ENCODE data around the gene IFT27. TPM values are rescaled to one million over a fixed set of nuclear protein-coding genes. Genes with fewer than 3 reads are reported as not detected.

Gene IFT27
- total and polyA plus RNA-seq, 2 experiments from 2014 or later = 28.5 to 63.5 TPM

DNA sequence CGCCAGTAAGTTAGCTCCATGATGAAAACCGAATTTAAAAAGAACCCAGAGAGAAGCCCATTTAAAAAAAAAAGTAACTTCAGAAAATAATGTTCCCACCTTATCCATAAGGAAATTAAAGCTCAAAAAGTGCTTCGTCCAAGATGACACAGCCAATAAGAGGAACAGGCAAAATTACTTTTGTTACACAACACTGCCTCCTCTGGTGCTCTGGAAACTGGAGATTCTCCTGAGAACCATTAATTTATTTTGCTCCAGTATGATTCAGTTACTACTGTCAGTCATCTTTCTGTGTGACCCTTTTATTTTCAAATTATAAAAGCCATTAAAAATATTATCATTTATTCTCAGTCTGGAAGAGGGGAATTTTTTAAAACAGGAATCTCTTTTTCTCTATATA, 2.0 kb downstream of the IFT27 start:
- Histone ChIP-seq H3K4me1 (ENCODE audit: insufficient read depth) (peaks cover 7% of the 10 kb centered on the region), H3F3A (replicated peaks; ENCODE audit: low read depth) (no peaks in the 10 kb centered on the region), H3K79me2 (replicated peaks; ENCODE audit: insufficient read depth) (peaks cover 3% of the 10 kb centered on the region; the same call in 1 of the 2 replicates), H3K36me3 (ENCODE audit: insufficient read depth) (no peaks in the 10 kb centered on the region), H3K4me2 (no peak overlapping the region), H4K20me1 (replicated peaks; ENCODE audit: insufficient read depth) (no peaks in the 10 kb centered on the region), H3K27ac (ENCODE audit: low read depth) (no peak overlapping the region), H3K9me2 (ENCODE audit: insufficient read depth) (no peaks in the 10 kb centered on the region), H3K27me3 (ENCODE audit: insufficient read depth) (peaks cover 8% of the 10 kb centered on the region), H2AFZ (no peak overlapping the region), H3K4me3 (no peak overlapping the region)
- ATAC-seq = no peak
- TF ChIP-seq, protein P1, sequence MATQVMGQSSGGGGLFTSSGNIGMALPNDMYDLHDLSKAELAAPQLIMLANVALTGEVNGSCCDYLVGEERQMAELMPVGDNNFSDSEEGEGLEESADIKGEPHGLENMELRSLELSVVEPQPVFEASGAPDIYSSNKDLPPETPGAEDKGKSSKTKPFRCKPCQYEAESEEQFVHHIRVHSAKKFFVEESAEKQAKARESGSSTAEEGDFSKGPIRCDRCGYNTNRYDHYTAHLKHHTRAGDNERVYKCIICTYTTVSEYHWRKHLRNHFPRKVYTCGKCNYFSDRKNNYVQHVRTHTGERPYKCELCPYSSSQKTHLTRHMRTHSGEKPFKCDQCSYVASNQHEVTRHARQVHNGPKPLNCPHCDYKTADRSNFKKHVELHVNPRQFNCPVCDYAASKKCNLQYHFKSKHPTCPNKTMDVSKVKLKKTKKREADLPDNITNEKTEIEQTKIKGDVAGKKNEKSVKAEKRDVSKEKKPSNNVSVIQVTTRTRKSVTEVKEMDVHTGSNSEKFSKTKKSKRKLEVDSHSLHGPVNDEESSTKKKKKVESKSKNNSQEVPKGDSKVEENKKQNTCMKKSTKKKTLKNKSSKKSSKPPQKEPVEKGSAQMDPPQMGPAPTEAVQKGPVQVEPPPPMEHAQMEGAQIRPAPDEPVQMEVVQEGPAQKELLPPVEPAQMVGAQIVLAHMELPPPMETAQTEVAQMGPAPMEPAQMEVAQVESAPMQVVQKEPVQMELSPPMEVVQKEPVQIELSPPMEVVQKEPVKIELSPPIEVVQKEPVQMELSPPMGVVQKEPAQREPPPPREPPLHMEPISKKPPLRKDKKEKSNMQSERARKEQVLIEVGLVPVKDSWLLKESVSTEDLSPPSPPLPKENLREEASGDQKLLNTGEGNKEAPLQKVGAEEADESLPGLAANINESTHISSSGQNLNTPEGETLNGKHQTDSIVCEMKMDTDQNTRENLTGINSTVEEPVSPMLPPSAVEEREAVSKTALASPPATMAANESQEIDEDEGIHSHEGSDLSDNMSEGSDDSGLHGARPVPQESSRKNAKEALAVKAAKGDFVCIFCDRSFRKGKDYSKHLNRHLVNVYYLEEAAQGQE (IDR thresholded peaks at IDR 0.05; ENCODE audit: unreplicated experiment) = no peak
- TF ChIP-seq, protein P2, sequence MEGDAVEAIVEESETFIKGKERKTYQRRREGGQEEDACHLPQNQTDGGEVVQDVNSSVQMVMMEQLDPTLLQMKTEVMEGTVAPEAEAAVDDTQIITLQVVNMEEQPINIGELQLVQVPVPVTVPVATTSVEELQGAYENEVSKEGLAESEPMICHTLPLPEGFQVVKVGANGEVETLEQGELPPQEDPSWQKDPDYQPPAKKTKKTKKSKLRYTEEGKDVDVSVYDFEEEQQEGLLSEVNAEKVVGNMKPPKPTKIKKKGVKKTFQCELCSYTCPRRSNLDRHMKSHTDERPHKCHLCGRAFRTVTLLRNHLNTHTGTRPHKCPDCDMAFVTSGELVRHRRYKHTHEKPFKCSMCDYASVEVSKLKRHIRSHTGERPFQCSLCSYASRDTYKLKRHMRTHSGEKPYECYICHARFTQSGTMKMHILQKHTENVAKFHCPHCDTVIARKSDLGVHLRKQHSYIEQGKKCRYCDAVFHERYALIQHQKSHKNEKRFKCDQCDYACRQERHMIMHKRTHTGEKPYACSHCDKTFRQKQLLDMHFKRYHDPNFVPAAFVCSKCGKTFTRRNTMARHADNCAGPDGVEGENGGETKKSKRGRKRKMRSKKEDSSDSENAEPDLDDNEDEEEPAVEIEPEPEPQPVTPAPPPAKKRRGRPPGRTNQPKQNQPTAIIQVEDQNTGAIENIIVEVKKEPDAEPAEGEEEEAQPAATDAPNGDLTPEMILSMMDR (conservative IDR thresholded peaks at IDR 0.05; ENCODE audit: low read depth in 2 of 2) = peak; percentile 58 to 59
- peak; percentile 48 for DNase-seq (ENCODE audit: low spot score)
- peaks cover 25% of the 10 kb centered on the region for H3K4me1 Mint-ChIP-seq
- peaks cover 25% of the 10 kb centered on the region for H3K27me3 Mint-ChIP-seq (ENCODE audit: insufficient read depth, low read depth, poor library complexity)
- peaks cover 26% of the 10 kb centered on the region for H3K9me3 Mint-ChIP-seq
- H3K36me3 Mint-ChIP-seq (ENCODE audit: low read depth) = peaks cover 21% of the 10 kb centered on the region
- H3K27ac Mint-ChIP-seq = no peak overlapping the region
- H3K4me3 Mint-ChIP-seq = no peak overlapping the region

DNA sequence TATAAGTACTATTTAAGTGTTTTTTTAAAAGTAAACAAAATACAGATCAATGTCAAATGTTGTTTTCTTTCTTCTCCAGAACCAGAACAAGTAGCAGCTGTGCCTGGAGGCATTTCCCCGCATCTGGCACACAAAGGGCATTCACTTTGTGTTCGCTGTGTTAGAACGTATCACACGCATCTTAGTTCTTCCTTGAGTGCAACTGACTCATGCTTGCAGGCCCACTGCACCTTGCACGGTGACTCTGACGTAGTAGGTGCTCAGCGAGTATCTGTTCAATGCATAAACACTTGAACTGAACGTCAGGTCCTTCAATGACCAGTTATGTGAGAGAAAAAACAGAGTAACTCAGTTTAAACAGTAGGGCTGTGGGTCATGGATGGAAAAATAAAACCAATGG, 3.5 kb downstream of the IFT27 start:
- H4K20me1 ChIP-seq (replicated peaks; ENCODE audit: insufficient read depth) = no peaks in the 10 kb centered on the region
- Mint-ChIP-seq H3K27ac (no peak overlapping the region), H3K4me3 (no peak overlapping the region), H3K36me3 (ENCODE audit: low read depth) (peaks cover 9% of the 10 kb centered on the region), H3K27me3 (ENCODE audit: insufficient read depth, low read depth, poor library complexity) (peaks cover 19% of the 10 kb centered on the region), H3K4me1 (peaks cover 25% of the 10 kb centered on the region), H3K9me3 (peaks cover 11% of the 10 kb centered on the region)
- ATAC-seq = no peak
- H3K27ac ChIP-seq (ENCODE audit: low read depth) = no peak overlapping the region
- peaks cover 7% of the 10 kb centered on the region for H3K4me1 ChIP-seq (ENCODE audit: insufficient read depth)
- peaks cover 3% of the 10 kb centered on the region; the same call in 1 of the 2 replicates for H3K79me2 ChIP-seq (replicated peaks; ENCODE audit: insufficient read depth)
- no peak overlapping the region for H3K4me2 ChIP-seq
- no peaks in the 10 kb centered on the region for H3K9me2 ChIP-seq (ENCODE audit: insufficient read depth)
- no peak overlapping the region for H3K4me3 ChIP-seq
- DNase-seq (ENCODE audit: low spot score) = no peak
- H3F3A ChIP-seq (replicated peaks; ENCODE audit: low read depth) = no peaks in the 10 kb centered on the region
- no peak overlapping the region for H2AFZ ChIP-seq
- TF ChIP-seq, protein P2 (conservative IDR thresholded peaks at IDR 0.05; ENCODE audit: low read depth in 2 of 2) = no peak
- no peak for TF ChIP-seq JUNB (IDR thresholded peaks at IDR 0.05; ENCODE audit: unreplicated experiment)
- TF ChIP-seq, protein P3, sequence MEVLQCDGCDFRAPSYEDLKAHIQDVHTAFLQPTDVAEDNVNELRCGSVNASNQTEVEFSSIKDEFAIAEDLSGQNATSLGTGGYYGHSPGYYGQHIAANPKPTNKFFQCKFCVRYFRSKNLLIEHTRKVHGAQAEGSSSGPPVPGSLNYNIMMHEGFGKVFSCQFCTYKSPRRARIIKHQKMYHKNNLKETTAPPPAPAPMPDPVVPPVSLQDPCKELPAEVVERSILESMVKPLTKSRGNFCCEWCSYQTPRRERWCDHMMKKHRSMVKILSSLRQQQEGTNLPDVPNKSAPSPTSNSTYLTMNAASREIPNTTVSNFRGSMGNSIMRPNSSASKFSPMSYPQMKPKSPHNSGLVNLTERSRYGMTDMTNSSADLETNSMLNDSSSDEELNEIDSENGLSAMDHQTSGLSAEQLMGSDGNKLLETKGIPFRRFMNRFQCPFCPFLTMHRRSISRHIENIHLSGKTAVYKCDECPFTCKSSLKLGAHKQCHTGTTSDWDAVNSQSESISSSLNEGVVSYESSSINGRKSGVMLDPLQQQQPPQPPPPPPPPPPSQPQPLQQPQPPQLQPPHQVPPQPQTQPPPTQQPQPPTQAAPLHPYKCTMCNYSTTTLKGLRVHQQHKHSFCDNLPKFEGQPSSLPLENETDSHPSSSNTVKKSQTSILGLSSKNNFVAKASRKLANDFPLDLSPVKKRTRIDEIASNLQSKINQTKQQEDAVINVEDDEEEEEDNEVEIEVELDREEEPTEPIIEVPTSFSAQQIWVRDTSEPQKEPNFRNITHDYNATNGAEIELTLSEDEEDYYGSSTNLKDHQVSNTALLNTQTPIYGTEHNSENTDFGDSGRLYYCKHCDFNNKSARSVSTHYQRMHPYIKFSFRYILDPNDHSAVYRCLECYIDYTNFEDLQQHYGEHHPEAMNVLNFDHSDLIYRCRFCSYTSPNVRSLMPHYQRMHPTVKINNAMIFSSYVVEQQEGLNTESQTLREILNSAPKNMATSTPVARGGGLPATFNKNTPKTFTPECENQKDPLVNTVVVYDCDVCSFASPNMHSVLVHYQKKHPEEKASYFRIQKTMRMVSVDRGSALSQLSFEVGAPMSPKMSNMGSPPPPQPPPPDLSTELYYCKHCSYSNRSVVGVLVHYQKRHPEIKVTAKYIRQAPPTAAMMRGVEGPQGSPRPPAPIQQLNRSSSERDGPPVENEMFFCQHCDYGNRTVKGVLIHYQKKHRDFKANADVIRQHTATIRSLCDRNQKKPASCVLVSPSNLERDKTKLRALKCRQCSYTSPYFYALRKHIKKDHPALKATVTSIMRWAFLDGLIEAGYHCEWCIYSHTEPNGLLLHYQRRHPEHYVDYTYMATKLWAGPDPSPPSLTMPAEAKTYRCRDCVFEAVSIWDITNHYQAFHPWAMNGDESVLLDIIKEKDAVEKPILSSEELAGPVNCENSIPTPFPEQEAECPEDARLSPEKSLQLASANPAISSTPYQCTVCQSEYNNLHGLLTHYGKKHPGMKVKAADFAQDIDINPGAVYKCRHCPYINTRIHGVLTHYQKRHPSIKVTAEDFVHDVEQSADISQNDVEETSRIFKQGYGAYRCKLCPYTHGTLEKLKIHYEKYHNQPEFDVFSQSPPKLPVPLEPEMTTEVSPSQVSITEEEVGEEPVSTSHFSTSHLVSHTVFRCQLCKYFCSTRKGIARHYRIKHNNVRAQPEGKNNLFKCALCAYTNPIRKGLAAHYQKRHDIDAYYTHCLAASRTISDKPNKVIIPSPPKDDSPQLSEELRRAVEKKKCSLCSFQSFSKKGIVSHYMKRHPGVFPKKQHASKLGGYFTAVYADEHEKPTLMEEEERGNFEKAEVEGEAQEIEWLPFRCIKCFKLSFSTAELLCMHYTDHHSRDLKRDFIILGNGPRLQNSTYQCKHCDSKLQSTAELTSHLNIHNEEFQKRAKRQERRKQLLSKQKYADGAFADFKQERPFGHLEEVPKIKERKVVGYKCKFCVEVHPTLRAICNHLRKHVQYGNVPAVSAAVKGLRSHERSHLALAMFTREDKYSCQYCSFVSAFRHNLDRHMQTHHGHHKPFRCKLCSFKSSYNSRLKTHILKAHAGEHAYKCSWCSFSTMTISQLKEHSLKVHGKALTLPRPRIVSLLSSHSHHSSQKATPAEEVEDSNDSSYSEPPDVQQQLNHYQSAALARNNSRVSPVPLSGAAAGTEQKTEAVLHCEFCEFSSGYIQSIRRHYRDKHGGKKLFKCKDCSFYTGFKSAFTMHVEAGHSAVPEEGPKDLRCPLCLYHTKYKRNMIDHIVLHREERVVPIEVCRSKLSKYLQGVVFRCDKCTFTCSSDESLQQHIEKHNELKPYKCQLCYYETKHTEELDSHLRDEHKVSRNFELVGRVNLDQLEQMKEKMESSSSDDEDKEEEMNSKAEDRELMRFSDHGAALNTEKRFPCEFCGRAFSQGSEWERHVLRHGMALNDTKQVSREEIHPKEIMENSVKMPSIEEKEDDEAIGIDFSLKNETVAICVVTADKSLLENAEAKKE (CRISPR knock-in tag; IDR thresholded peaks at IDR 0.05) = no peak
- peaks cover 6% of the 10 kb centered on the region for H3K27me3 ChIP-seq (ENCODE audit: insufficient read depth)
- no peaks in the 10 kb centered on the region for H3K36me3 ChIP-seq (ENCODE audit: insufficient read depth)

Measured in GM23338 (cell line).